Psoas muscle (tissue), 8 donors: ENCODE results near the gene DNMT1. TPM values are rescaled to one million over a fixed set of nuclear protein-coding genes. Genes with fewer than 3 reads are reported as not detected.

Source experiments
- ATAC-seq, 4 donors: fragments of 200-7000 bp; cut with Tn5 transposase; one replicate each; pipeline ENCODE4 v1.9.1; 2020; ENCODE audit warnings: moderate library complexity in 3 of 4, mild to moderate bottlenecking in 2 of 4
- DNase-seq, 2 donors: peaks; one replicate each; pipeline ENCODE4 v3.0.0-alpha.2; 2020
- H3K27ac ChIP-seq: fragments of 200-600 bp; one replicate; pipeline ENCODE4 v1.8.0; 2022
- H3K27me3 ChIP-seq, 3 donors: fragments of 200-600 bp in 1 of 3; one replicate each; pipeline versions ENCODE4 v1.6.1 to v1.8.0; 2013 to 2022; ENCODE audit warnings: low read length in 2 of 3, mild to moderate bottlenecking in 2 of 3, moderate library complexity in 1 of 3; ENCODE audit not compliant: insufficient read depth in 3 of 3
- H3K36me3 ChIP-seq, 2 donors: fragments of 200-600 bp in 1 of 2; one replicate each; pipeline versions ENCODE4 v1.6.1 to v1.8.0; 2013 to 2022; ENCODE audit warnings: low read depth in 1 of 2, mild to moderate bottlenecking in 1 of 2, moderate library complexity in 1 of 2; ENCODE audit not compliant: insufficient read depth in 1 of 2
- H3K4me1 ChIP-seq: fragments of 200-600 bp; one replicate; pipeline ENCODE4 v1.8.0; 2022
- H3K4me3 ChIP-seq: fragments of 200-600 bp; one replicate; pipeline ENCODE4 v1.8.0; 2022; ENCODE audit warnings: mild to moderate bottlenecking
- H3K9me3 ChIP-seq: fragments of 200-600 bp; one replicate; pipeline ENCODE4 v1.8.0; 2022
- WGBS, 3 donors: extraction: QIAGEN DNeasy Blood & Tissue Kit; methylation state at CpG; one replicate each; pipeline versions ENCODE4 v1.1.6 to v1.1.7; 2013; 5-methylcytosine and 5-hydroxymethylcytosine counted together
- intact Hi-C, 2 donors: fragments of 100-400 bp; cut with DNase I; formaldehyde crosslinking; loops; one replicate each; pipeline versions ENCODE4 v1.11.0 to v1.14.2; 2022
- polyA plus RNA-seq, 3 donors: library from polyadenylated mRNA; stranded (reverse); fragments of 200-250 nt; gene quantifications; one replicate each; pipeline ENCODE4 v1.2.3, GENCODE V29; 2013
- total RNA-seq, 4 donors: library from RNA; stranded (reverse); fragmentation: NEBNext Ultra II Directional in 2 of 4; extraction: Animal tissue kit (Norgen Biotek cat#: 25700) in 2 of 4; gene quantifications; one replicate each; pipeline versions ENCODE4 v1.2.1 to v1.2.4, GENCODE V29; 2021 to 2023
- TF ChIP-seq, protein P1 (sequence below): fragments of 200-600 bp; IDR thresholded peaks from one replicate; pipeline ENCODE4 v1.8.0; 2022; ENCODE audit warnings: antibody characterized with exemption
- donor health status: healthy with polysubstance abuse.
- donor health status: DM: no; HTN: no; CAD: no; lungs with moderate emphysema.
- donor health status: Bipolar disorder and iron deficiency.
- donor health status: healthy.
- donor health status: DM: yes; HTN: yes; CAD: no.
- donor health status: DM: no; HTN: no; CAD: no.
- donor health status: DM: no; HTN: no; CAD: no.
- donor health status: DM: yes; HTN: yes; CAD: no.

DNMT1 gene
- total and polyA plus RNA-seq, 7 donors, result 7.1 to 25.2 (median 13.5) TPM

DNA sequence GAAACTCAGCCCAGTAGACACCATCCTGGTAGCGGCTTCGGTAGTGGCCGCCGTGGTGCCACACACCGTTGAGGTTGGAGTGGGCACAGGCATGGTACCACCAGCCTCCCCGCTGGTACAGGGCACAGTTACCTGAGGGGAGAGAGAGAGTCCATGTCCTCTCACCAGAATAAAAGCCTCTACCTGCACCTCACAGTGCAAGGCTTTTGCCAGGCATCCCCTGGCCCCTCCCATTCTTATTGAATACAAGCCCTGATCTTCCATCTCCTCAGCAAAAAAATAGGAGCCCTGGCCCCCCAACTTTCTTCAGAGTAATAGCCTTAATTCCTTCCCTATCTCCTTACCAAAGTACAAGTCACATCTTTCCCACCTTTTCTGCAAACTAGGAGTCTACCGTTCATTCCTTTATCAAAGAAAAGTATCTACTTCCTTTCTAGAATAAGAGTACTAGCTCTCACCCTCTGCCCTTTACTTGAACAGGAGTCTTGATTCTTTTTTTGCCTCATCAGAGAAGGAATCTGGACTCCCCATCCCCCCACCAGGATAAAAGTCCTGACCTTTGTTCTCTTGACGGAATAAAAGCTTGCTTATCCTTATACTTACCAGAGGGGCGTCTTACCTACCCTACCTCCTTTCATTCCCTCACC, 102.0 kb downstream of the DNMT1 start:
- no peak for DNase-seq
- 87 to 90% (median 89%) methylated on average over 9 of the region's 9 CpGs for WGBS, 3 donors
- Histone ChIP-seq H3K36me3 (no peaks in the 10 kb centered on the region), H3K9me3 (no peaks in the 10 kb centered on the region), H3K4me3 (no peak overlapping the region), H3K27me3 (peaks cover 0 to 6% (median 0%) of the 10 kb centered on the region in 3 donors), H3K4me1 (peaks cover 3% of the 10 kb centered on the region), H3K27ac (no peak overlapping the region)
- TF ChIP-seq, protein P1, sequence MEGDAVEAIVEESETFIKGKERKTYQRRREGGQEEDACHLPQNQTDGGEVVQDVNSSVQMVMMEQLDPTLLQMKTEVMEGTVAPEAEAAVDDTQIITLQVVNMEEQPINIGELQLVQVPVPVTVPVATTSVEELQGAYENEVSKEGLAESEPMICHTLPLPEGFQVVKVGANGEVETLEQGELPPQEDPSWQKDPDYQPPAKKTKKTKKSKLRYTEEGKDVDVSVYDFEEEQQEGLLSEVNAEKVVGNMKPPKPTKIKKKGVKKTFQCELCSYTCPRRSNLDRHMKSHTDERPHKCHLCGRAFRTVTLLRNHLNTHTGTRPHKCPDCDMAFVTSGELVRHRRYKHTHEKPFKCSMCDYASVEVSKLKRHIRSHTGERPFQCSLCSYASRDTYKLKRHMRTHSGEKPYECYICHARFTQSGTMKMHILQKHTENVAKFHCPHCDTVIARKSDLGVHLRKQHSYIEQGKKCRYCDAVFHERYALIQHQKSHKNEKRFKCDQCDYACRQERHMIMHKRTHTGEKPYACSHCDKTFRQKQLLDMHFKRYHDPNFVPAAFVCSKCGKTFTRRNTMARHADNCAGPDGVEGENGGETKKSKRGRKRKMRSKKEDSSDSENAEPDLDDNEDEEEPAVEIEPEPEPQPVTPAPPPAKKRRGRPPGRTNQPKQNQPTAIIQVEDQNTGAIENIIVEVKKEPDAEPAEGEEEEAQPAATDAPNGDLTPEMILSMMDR, result no peak
- intact Hi-C loops, result no loop called here
- ATAC-seq, result no peak

- Histone ChIP-seq H3K36me3 (no peaks in the 10 kb centered on the region), H3K4me1 (peaks cover 3% of the 10 kb centered on the region), H3K9me3 (no peaks in the 10 kb centered on the region), H3K27ac (no peak overlapping the region), H3K27me3 (peaks cover 0 to 2% (median under 1%) of the 10 kb centered on the region in 3 donors), H3K4me3 (no peak overlapping the region)
- ATAC-seq (no peak), DNase-seq (peak in 1 of 2 donors; percentile 34)
- 75 to 77% (median 77%) methylated on average over 13 of the region's 13 CpGs for WGBS, 3 donors
- intact Hi-C loops, result no loop called here
- TF ChIP-seq, protein P1, result no peak
Measured at GRCh38 chr19:10091895-10092641, 102.7 kb downstream of the DNMT1 start.

DNA sequence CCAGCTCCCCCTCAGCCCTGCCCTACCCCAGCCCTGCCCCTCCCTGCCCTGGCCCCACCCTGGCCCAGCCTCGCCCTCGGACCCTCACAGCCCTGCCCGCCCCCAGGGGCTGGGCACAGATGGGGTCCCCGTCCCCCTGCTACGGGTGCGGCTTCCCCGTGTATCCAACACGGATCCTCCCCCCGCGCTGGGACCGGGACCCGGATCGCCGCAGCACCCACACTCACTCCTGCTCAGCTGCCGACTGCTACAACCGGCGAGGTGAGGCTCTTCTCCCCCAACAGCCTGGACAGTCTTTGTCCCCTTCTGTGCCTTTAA, 103.4 kb downstream of the DNMT1 start:
- peaks cover 0 to 8% (median 7%) of the 10 kb centered on the region in 3 donors for H3K27me3 ChIP-seq
- intact Hi-C loops, result no loop called here
- H3K27ac ChIP-seq, result no peak overlapping the region
- ATAC-seq (no peak), DNase-seq (no peak)
- no peaks in the 10 kb centered on the region for H3K36me3 ChIP-seq
- 87% methylated on average over 16 to 17 of the region's 17 CpGs for WGBS, 3 donors
- TF ChIP-seq, protein P1, result no peak
- no peak overlapping the region for H3K4me3 ChIP-seq
- H3K9me3 ChIP-seq, result no peaks in the 10 kb centered on the region
- peaks cover under 1% of the 10 kb centered on the region for H3K4me1 ChIP-seq

DNA sequence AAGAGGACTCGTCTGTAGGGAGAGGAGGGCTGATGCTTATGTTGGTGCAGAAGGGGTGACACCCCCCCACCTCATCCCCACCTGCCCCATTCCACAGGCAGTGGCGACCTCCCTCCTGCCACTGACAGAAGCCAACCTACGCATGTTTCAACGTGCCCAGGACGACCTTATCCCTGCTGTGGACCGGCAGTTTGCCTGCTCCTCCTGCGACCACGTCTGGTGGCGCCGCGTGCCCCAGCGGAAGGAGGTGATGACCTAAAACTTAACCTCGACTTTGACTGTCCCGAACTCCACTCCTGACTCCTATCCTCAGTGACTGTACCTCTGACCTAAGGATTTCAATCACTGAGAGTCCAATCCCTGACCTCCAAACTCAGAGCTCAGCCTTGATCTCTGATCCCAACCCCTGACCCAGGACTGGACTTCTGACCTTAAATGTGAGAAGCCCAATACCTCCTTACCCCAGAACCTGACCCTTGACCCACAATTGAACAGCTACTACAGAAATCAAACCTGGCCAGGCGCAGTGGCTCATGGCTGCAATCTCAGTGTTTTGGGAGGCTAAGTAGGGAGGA, 104.9 kb downstream of the DNMT1 start:
- Histone ChIP-seq H3K4me3 (no peak overlapping the region), H3K36me3 (no peaks in the 10 kb centered on the region), H3K4me1 (no peaks in the 10 kb centered on the region), H3K27ac (no peak overlapping the region), H3K27me3 (peaks cover 0 to 19% (median 8%) of the 10 kb centered on the region in 3 donors), H3K9me3 (no peaks in the 10 kb centered on the region)
- intact Hi-C loops, result no loop called here
- 70 to 77% (median 75%) methylated on average over 15 of the region's 15 CpGs for WGBS, 3 donors
- no peak for ATAC-seq
- TF ChIP-seq, protein P1, result no peak
- DNase-seq, result peak in 1 of 2 donors; percentile 24
